Thoracic aorta (tissue), 2 donors: ENCODE data around the gene ATP12A. TPM values are rescaled to one million over a fixed set of nuclear protein-coding genes. Genes with fewer than 3 reads are reported as not detected.

Experiments used
- ATAC-seq: fragments of 150-250 bp; one replicate; pipeline ENCODE4 v1.8.0; 2017; ENCODE audit warnings: low read depth; ENCODE audit not compliant: insufficient number of reproducible peaks, low FRiP score
- DNase-seq: peaks from one replicate; pipeline ENCODE4 v3.0.0-alpha.2; 2020; ENCODE audit warnings: low spot score
- H3K27ac ChIP-seq, 2 donors: fragments of 200-600 bp; sonication (generic); 1 replicate in 1 of 2; 2 replicates in 1 of 2; pipeline ENCODE4 v1.5.1; 2016; ENCODE audit warnings: mild to moderate bottlenecking in 2 of 2, moderate library complexity in 2 of 2
- H3K27me3 ChIP-seq: fragments of 200-600 bp; sonication (generic); replicated peaks from 2 replicates; pipeline ENCODE4 v1.6.0; 2016; ENCODE audit warnings: mild to moderate bottlenecking; ENCODE audit not compliant: insufficient read depth
- H3K36me3 ChIP-seq: fragments of 200-600 bp; sonication (generic); one replicate; pipeline ENCODE4 v1.5.1; 2016
- H3K4me1 ChIP-seq, 2 donors: fragments of 200-600 bp; sonication (generic); 1 replicate in 1 of 2; 2 replicates in 1 of 2; pipeline versions ENCODE4 v1.5.1 to v1.6.0; 2016; ENCODE audit warnings: low read depth in 2 of 2, mild to moderate bottlenecking in 1 of 2; ENCODE audit not compliant: control insufficient read depth in 1 of 2
- H3K4me3 ChIP-seq: fragments of 200-600 bp; sonication (generic); 2 replicates; pipeline ENCODE4 v1.5.1; 2016; ENCODE audit warnings: mild to moderate bottlenecking
- H3K9me3 ChIP-seq: fragments of 200-600 bp; sonication (generic); 2 replicates; pipeline ENCODE4 v1.5.1; 2016
- total RNA-seq, 2 donors: library from RNA; depleted of rRNA; stranded (reverse); fragments of >200 nt; gene quantifications; one replicate each; pipeline versions ENCODE4 v1.1.0 to v1.2.3, GENCODE V29; 2016
- TF ChIP-seq, protein P1 (sequence below): fragments of 200-600 bp; sonication (generic); IDR thresholded peaks from one replicate; pipeline ENCODE4 v1.5.1; 2019; ENCODE audit warnings: antibody characterized with exemption

Gene ATP12A
- total RNA-seq: under 1 TPM in 1 of 2 donors, not detected in 1; 0.14 TPM

DNA sequence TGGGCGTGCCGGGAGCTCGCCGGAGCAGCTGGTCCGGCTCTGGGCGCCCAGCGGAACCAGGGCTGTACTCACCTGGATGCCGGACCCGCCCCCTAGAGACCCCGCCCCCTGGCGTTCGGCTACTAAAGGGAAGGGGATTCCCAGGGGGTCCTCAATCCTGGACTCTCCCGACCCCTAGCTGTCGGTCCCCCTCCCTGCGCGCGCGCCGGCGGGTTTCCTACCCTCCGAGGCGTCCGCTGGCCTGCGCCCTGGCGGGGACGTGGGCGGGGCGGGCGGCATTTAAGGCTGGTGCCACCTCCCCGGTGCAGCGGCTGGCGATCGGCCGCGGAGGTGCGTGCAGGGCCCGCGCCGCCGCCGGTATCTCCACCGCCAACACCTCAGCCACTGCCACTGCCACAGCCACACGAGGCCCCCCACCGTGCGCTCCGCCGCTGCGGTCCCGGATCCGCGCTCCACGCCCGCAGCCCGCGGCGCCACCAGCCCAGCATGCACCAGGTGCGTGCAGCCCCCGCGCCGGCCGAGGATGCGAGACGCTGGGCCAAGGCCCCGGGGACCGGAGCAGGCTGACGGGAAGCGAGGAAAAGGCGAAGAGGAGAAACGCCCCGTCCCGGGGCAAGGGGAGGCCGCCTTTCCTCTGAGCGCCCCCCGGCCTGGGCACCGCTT is at the start of gene ATP12A:
TSS of gene ATP12A (plus strand) at position 151 of the 663 bp plus-strand sequence. CDS start at position 487, 336 bp downstream.
- no peak within 1 kb of the TSS for H3K27ac ChIP-seq
- peak within 1 kb of the TSS; percentile 65 for H3K4me3 ChIP-seq
- no peaks in the 10 kb centered on the region for H3K36me3 ChIP-seq
- H3K4me1 ChIP-seq: peaks cover 13 to 31% of the 10 kb centered on the region in 2 donors
- TF ChIP-seq, protein P1, sequence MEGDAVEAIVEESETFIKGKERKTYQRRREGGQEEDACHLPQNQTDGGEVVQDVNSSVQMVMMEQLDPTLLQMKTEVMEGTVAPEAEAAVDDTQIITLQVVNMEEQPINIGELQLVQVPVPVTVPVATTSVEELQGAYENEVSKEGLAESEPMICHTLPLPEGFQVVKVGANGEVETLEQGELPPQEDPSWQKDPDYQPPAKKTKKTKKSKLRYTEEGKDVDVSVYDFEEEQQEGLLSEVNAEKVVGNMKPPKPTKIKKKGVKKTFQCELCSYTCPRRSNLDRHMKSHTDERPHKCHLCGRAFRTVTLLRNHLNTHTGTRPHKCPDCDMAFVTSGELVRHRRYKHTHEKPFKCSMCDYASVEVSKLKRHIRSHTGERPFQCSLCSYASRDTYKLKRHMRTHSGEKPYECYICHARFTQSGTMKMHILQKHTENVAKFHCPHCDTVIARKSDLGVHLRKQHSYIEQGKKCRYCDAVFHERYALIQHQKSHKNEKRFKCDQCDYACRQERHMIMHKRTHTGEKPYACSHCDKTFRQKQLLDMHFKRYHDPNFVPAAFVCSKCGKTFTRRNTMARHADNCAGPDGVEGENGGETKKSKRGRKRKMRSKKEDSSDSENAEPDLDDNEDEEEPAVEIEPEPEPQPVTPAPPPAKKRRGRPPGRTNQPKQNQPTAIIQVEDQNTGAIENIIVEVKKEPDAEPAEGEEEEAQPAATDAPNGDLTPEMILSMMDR: no peak
- ATAC-seq (no peak), DNase-seq (no peak)
- no peaks in the 10 kb centered on the region for H3K9me3 ChIP-seq
- peaks cover 6% of the 10 kb centered on the region for H3K27me3 ChIP-seq

DNA sequence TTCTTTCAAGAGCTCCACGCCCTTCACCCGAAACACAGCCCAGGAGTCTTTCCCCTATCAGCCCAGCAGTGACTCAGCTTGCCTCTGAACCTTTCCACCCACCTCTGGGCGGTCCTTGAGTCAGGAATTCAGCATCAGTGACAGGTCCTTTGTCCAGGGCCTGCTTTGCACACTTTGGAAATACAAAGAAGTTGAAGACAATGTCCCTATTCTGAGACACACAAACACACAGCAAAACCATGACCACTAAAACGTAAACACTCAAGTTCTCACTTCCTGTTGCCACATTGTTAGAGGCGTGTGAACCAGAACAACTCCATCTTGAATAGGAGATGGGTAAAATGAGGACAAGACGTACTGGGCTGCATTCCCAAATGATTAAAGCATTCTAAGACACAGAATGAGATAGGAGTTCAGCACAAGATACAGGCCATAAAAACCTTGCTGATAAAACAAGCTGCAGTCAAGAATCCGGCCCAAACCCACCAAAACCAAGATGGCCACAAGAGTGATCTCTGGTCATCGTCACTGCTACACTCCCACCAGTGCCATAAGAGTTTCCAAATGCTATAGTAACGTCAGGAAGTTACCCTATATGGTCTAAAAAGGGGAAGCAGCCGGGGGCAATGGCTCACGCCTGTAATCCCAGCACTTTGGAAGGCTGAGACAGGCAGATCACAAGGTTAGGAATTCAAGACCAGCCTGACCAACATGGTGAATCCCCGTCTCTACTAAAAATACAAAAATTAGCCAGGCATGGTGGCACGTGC is 49.2 kb upstream of the ATP12A start:
- ATAC-seq (no peak), DNase-seq (no peak)
- H3K4me3 ChIP-seq: no peak overlapping the region
- TF ChIP-seq, protein P1: no peak
- no peaks in the 10 kb centered on the region for H3K27me3 ChIP-seq
- H3K4me1 ChIP-seq: no peaks in the 10 kb centered on the region
- H3K9me3 ChIP-seq: no peaks in the 10 kb centered on the region
- H3K36me3 ChIP-seq: no peaks in the 10 kb centered on the region
- H3K27ac ChIP-seq: no peak overlapping the region

DNA sequence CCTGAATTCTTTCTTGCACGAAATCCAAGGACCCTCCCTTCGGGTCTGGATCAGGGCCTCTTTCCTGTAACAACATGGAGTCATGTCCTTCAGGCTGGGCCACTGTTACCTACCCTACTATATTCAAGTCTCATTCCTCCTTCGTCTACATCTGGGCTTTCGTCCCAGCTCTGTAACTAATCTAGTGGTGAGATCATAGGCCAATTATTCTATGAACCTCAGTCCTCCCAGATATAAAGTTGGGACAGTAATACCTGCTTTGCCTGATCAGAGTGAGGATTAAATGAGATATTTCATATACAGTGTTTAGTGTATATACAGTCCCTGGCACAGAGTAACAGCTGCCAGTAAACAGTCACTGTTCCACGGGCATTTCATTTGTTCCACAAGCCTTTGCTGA is 48.3 kb upstream of the ATP12A start:
- H3K9me3 ChIP-seq: no peaks in the 10 kb centered on the region
- ATAC-seq: no peak
- DNase-seq: no peak

DNA sequence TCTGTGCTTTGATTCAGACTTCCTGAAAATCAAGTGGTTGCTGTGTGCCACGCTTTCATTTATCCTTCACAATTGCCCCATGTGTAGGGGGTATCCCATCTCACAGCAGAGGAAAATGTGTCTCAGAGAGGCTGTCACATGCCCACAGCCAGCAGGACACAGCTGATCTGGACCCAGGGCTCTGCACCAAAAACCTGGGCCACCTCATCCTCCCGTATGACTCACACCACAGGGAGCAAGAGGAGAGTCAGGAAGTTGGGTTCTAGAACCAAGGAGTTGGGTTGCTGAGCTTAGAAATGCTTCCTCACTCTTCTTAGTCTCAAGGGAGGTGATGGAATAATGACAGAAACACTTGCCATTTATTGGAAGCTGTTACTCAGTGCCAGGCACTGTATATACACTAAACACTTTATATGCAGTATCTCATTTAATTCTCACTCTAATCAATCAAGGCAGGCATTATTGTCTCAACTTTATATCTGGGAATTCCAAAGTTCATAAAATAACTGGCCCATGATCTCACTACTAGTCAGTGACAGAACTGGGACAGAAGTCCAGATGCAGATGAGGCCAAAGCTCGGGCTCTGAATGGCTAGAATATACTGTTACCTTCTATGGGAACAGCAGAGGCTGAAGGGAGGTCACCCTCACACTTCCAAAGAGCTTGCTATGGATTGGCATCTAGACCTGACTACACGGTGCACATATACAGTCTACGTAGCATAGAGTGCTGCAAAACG is 47.7 kb upstream of the ATP12A start:
- no peaks in the 10 kb centered on the region for H3K27me3 ChIP-seq
- no peak for ATAC-seq
- no peak overlapping the region for H3K27ac ChIP-seq
- H3K4me3 ChIP-seq: no peak overlapping the region
- H3K4me1 ChIP-seq: no peaks in the 10 kb centered on the region
- DNase-seq: no peak
- H3K9me3 ChIP-seq: no peaks in the 10 kb centered on the region
- no peaks in the 10 kb centered on the region for H3K36me3 ChIP-seq
- TF ChIP-seq, protein P1: no peak

More for the DNA sequence above, 48.3 kb upstream of the ATP12A start:
- no peaks in the 10 kb centered on the region for H3K36me3 ChIP-seq
- no peaks in the 10 kb centered on the region for H3K4me1 ChIP-seq
- TF ChIP-seq, protein P1: no peak
- no peaks in the 10 kb centered on the region for H3K27me3 ChIP-seq
- no peak overlapping the region for H3K27ac ChIP-seq
- H3K4me3 ChIP-seq: no peak overlapping the region

DNA sequence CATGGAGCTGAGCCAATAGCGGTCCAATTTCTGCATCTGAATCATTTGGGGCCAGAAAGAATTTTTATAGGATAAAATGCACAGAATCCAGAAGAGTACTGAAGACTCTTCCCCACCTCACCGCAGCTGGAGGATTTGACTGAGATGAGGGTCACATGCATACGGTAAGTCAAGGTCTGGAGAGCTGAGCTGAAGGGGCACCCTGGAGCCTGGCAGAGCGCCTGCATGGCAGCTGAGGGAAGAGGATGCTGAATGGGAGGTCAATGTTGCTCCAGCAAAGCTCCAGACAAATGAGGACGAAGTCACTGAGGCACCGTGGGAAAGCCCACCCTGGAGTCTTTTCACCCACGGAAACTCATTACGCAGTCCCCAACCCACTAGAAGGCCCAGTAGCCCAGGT is 43.4 kb upstream of the ATP12A start:
- H3K4me1 ChIP-seq: no peaks in the 10 kb centered on the region
- H3K27me3 ChIP-seq: no peaks in the 10 kb centered on the region
- TF ChIP-seq, protein P1: no peak
- no peak overlapping the region for H3K27ac ChIP-seq
- no peaks in the 10 kb centered on the region for H3K36me3 ChIP-seq
- no peak for ATAC-seq
- no peak overlapping the region for H3K4me3 ChIP-seq
- no peaks in the 10 kb centered on the region for H3K9me3 ChIP-seq
- no peak for DNase-seq
